ENCODE measurements around the gene LUZP1. TPM values are rescaled to one million over a fixed set of nuclear protein-coding genes. Genes with fewer than 3 reads are reported as not detected.

LUZP1 gene
- total RNA-seq, 2 experiments from 2014 or later: 20.1 to 23.7 TPM

DNA sequence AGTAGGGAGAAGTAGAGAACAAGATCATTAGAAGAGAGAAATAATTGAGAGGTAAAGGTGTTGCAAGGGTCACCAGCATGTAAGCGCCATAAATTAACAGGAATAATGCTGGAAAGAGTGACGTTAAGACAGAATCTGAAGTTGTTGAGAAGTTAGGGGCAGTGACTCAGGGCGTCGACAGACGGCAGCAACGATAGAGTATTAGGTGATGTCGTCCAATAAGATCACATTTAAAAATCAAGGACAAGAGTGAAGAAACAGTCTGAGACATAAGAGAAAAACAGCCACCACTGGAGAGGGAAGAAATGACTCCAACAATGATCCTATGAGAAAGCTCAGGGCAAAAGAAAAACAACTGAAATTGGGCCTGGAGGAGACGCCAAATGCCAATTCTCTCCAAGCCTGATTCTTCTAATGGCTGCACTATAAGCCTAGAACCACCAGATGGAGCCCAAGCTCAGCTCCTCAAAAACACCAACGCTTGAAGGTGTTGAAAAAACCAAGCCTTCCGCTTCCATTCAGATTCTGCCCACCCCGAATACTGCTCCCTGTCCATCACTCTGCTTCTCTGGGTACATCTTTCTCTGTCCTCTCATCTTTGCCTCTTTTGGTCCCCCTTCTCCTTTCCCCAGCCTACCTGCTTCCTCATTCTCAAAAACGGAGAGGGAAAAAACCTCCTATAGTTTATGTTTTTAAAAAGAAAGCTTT, 70.0 kb downstream of the LUZP1 start:
- peak; percentile 81 for TF ChIP-seq CTCF (IDR thresholded peaks at IDR 0.05)
- peak; percentile 66 for ATAC-seq (ENCODE audit: poor library complexity)
- peaks cover 48% of the 10 kb centered on the region for H3K4me1 Mint-ChIP-seq (ENCODE audit: low read depth)
- ChIA-PET POLR2A (interaction anchor here (0.7 to 3.1 kb wide), 5 partner anchors 9 to 86 kb away, joined by 4 to 38 read pairs (median 5); no protein-coding TSS in a partner anchor), CTCF (interaction anchor here (1.1 to 4.7 kb wide), 18 partner anchors 10 to 91 kb away, joined by 3 to 160 read pairs (median 6); partner anchors contain the start of gene LUZP1)
- peaks cover 30% of the 10 kb centered on the region for H3K4me1 ChIP-seq (ENCODE audit: insufficient read depth, low read length)
- intact Hi-C loops (cut with DNase I, micrococcal nuclease): loop anchor here (1.0 to 10.0 kb wide), 4 partner anchors 70 to 304 kb away; partner anchors contain the start of gene LUZP1 (in 1 of the 2)
- no peak overlapping the region for H3K27ac ChIP-seq (ENCODE audit: low read depth in 1 of 2, low read length in 2 of 2)
- no peaks in the 10 kb centered on the region for H3K27me3 ChIP-seq (ENCODE audit: control insufficient read depth in 1 of 2, insufficient read depth in 2 of 2, low read length in 2 of 2)
- no peaks in the 10 kb centered on the region for H3K9me3 Mint-ChIP-seq
- H3K4me3 Mint-ChIP-seq: peak overlapping the region; percentile 2
- H3K9me3 ChIP-seq (ENCODE audit: control insufficient read depth in 1 of 2, insufficient read depth in 1 of 2, low read length in 2 of 2): no peaks in the 10 kb centered on the region
- H3K27ac Mint-ChIP-seq: no peak overlapping the region
- peaks cover 10% of the 10 kb centered on the region for H3K36me3 ChIP-seq (ENCODE audit: insufficient read depth, low read length)
- no peaks in the 10 kb centered on the region for H3K27me3 Mint-ChIP-seq
- peak; percentile 44 to 85 (median 53) for DNase-seq
- H3K36me3 Mint-ChIP-seq (ENCODE audit: low read depth): peaks cover 13% of the 10 kb centered on the region
- H3K4me3 ChIP-seq (ENCODE audit: low read length): no peak overlapping the region

GRCh38 chr1:23097316-23097715, 71.3 kb downstream of the LUZP1 start:
- H3K27ac ChIP-seq (ENCODE audit: low read depth in 1 of 2, low read length in 2 of 2): no peak overlapping the region
- no peaks in the 10 kb centered on the region for H3K9me3 ChIP-seq (ENCODE audit: control insufficient read depth in 1 of 2, insufficient read depth in 1 of 2, low read length in 2 of 2)
- intact Hi-C loops (cut with DNase I, micrococcal nuclease): loop anchor here (5.0 to 10.0 kb wide), 2 partner anchors 177 to 305 kb away; no protein-coding TSS in a partner anchor
- no peak for DNase-seq
- ChIA-PET CTCF (interaction anchor here (4.7 kb wide), 1 partner anchor 87 kb away, joined by 160 read pairs; no protein-coding TSS in a partner anchor), POLR2A (no interaction called here)
- no peak for ATAC-seq (ENCODE audit: poor library complexity)
- peaks cover 23% of the 10 kb centered on the region for H3K36me3 ChIP-seq (ENCODE audit: insufficient read depth, low read length)
- Mint-ChIP-seq H3K36me3 (ENCODE audit: low read depth) (peaks cover 19% of the 10 kb centered on the region), H3K27ac (no peak overlapping the region), H3K4me1 (ENCODE audit: low read depth) (peaks cover 37% of the 10 kb centered on the region), H3K4me3 (no peak overlapping the region), H3K27me3 (no peaks in the 10 kb centered on the region), H3K9me3 (no peaks in the 10 kb centered on the region)
- no peak for TF ChIP-seq CTCF (IDR thresholded peaks at IDR 0.05)
- H3K4me1 ChIP-seq (ENCODE audit: insufficient read depth, low read length): peaks cover 21% of the 10 kb centered on the region
- no peak overlapping the region for H3K4me3 ChIP-seq (ENCODE audit: low read length)
- H3K27me3 ChIP-seq (ENCODE audit: control insufficient read depth in 1 of 2, insufficient read depth in 2 of 2, low read length in 2 of 2): no peaks in the 10 kb centered on the region

DNA sequence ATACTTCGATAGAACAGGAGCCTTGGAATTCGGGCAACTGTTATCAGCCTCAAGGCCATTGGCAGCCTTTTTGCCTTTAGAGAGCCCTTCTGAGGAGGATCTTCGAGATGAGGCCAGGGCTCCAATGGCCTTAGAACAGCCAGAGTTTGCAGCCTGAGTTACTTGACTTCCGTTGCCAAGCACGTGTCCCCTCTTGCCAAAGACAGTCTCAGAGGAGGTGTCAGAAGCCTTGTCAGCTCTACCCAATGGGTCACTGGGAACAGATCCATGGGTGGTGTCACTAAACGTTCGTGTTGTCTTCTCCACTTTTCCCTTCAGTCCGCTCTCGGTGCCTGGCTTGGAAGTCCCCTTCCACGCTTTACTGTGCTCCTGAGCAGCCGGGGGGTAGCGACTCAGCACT, 76.2 kb downstream of the LUZP1 start:
- H3K4me1 ChIP-seq (ENCODE audit: insufficient read depth, low read length): no peaks in the 10 kb centered on the region
- H3K36me3 ChIP-seq (ENCODE audit: insufficient read depth, low read length): peaks cover 61% of the 10 kb centered on the region
- H3K27ac ChIP-seq (ENCODE audit: low read depth in 1 of 2, low read length in 2 of 2): no peak overlapping the region
- no peak for TF ChIP-seq CTCF (IDR thresholded peaks at IDR 0.05)
- Mint-ChIP-seq H3K9me3 (no peaks in the 10 kb centered on the region), H3K4me3 (no peak overlapping the region), H3K36me3 (ENCODE audit: low read depth) (peaks cover 54% of the 10 kb centered on the region), H3K4me1 (ENCODE audit: low read depth) (no peaks in the 10 kb centered on the region), H3K27me3 (no peaks in the 10 kb centered on the region), H3K27ac (no peak overlapping the region)
- POLR2A ChIA-PET: no interaction called here
- DNase-seq (no peak), ATAC-seq (ENCODE audit: poor library complexity) (no peak)
- CTCF ChIA-PET: interaction anchor here (1.8 kb wide), 1 partner anchor 92 kb away, joined by 7 read pairs; no protein-coding TSS in a partner anchor
- intact Hi-C loops (cut with DNase I, micrococcal nuclease): loop anchor here in 1 of 2 experiments (10.0 kb wide), 1 partner anchor 182 kb away; no protein-coding TSS in a partner anchor
- no peaks in the 10 kb centered on the region for H3K27me3 ChIP-seq (ENCODE audit: control insufficient read depth in 1 of 2, insufficient read depth in 2 of 2, low read length in 2 of 2)
- H3K9me3 ChIP-seq (ENCODE audit: control insufficient read depth in 1 of 2, insufficient read depth in 1 of 2, low read length in 2 of 2): no peaks in the 10 kb centered on the region
- H3K4me3 ChIP-seq (ENCODE audit: low read length): no peak overlapping the region
